Liver (tissue), 9 donors: ENCODE results near the gene SEC14L6. TPM values are rescaled to one million over a fixed set of nuclear protein-coding genes. Genes with fewer than 3 reads are reported as not detected.

Experiments used
- DNase-seq: peaks from one replicate; pipeline ENCODE4 v3.0.0-alpha.2; 2017; ENCODE audit warnings: low spot score
- H3K27ac ChIP-seq, 2 donors: one replicate each; pipeline ENCODE4 v1.7.0; 2013; ENCODE audit warnings: inconsistent platforms in 2 of 2, low read length in 2 of 2, control low read depth in 1 of 2, low read depth in 1 of 2, mild to moderate bottlenecking in 1 of 2
- H3K27me3 ChIP-seq, 4 donors: one replicate each; pipeline versions ENCODE4 v1.6.1 to v1.7.0; 2013; ENCODE audit warnings: low read length in 3 of 4, inconsistent platforms in 1 of 4, mild to moderate bottlenecking in 1 of 4, moderate library complexity in 1 of 4; ENCODE audit not compliant: control insufficient read depth in 4 of 4, insufficient read depth in 4 of 4
- H3K36me3 ChIP-seq, 4 donors: one replicate each; pipeline versions ENCODE4 v1.6.1 to v1.7.0; 2013; ENCODE audit warnings: low read length in 3 of 4, mild to moderate bottlenecking in 3 of 4, low read depth in 1 of 4, moderate library complexity in 1 of 4; ENCODE audit not compliant: control insufficient read depth in 4 of 4, insufficient read depth in 3 of 4
- H3K4me1 ChIP-seq, 4 donors: one replicate each; pipeline versions ENCODE4 v1.6.1 to v1.7.0; 2013; ENCODE audit warnings: low read length in 3 of 4, mild to moderate bottlenecking in 3 of 4, moderate library complexity in 1 of 4; ENCODE audit not compliant: control insufficient read depth in 4 of 4, insufficient read depth in 4 of 4
- H3K4me3 ChIP-seq, 3 donors: one replicate each; pipeline versions ENCODE4 v1.6.1 to v1.7.0; 2013; ENCODE audit warnings: low read length in 3 of 3, control low read depth in 1 of 3, low read depth in 1 of 3, mild to moderate bottlenecking in 1 of 3
- H3K9ac ChIP-seq, 2 donors: one replicate each; pipeline ENCODE4 v1.7.0; 2013; ENCODE audit warnings: low read length in 2 of 2, mild to moderate bottlenecking in 2 of 2, moderate library complexity in 2 of 2, control low read depth in 1 of 2, low read depth in 1 of 2
- H3K9me3 ChIP-seq, 4 donors: one replicate each; pipeline versions ENCODE4 v1.6.1 to v1.7.0; 2013; ENCODE audit warnings: low read length in 3 of 4; ENCODE audit not compliant: control insufficient read depth in 4 of 4
- EGR1 ChIP-seq, 2 donors: IDR thresholded peaks; 2 replicates each; pipeline ENCODE4 v1.6.1; 2016 to 2018; ENCODE audit warnings: antibody characterized with exemption in 2 of 2, low read depth in 2 of 2
- FOXA1 ChIP-seq: IDR thresholded peaks from 2 replicates; pipeline ENCODE4 v1.6.1; 2016; ENCODE audit warnings: antibody characterized with exemption
- FOXA2 ChIP-seq: IDR thresholded peaks from 2 replicates; pipeline ENCODE4 v1.6.1; 2016; ENCODE audit warnings: antibody characterized with exemption
- GABPA ChIP-seq, 2 donors: IDR thresholded peaks in 1 of 2; conservative IDR thresholded peaks in 1 of 2; 2 replicates each; pipeline ENCODE4 v1.6.1; 2016; ENCODE audit warnings: antibody characterized with exemption in 2 of 2, mild to moderate bottlenecking in 1 of 2, moderate library complexity in 1 of 2
- HNF4G ChIP-seq: IDR thresholded peaks from 2 replicates; pipeline ENCODE4 v1.6.1; 2016; ENCODE audit warnings: antibody characterized with exemption
- JUND ChIP-seq, 2 donors: IDR thresholded peaks; 2 replicates each; pipeline ENCODE4 v1.6.1; 2016; ENCODE audit warnings: antibody characterized with exemption in 2 of 2
- MAX ChIP-seq: IDR thresholded peaks from 2 replicates; pipeline ENCODE4 v1.6.1; 2016; ENCODE audit warnings: antibody characterized with exemption
- NR2F2 ChIP-seq: IDR thresholded peaks from 2 replicates; pipeline ENCODE4 v1.6.1; 2016; ENCODE audit warnings: antibody characterized with exemption
- RAD21 ChIP-seq, 2 donors: IDR thresholded peaks; 2 replicates each; pipeline ENCODE4 v1.6.1; 2016; ENCODE audit warnings: antibody characterized with exemption in 2 of 2, mild to moderate bottlenecking in 2 of 2
- REST ChIP-seq: IDR thresholded peaks from 2 replicates; pipeline ENCODE4 v1.6.1; 2016; ENCODE audit warnings: antibody characterized with exemption, mild to moderate bottlenecking
- RXRA ChIP-seq, 2 donors: IDR thresholded peaks; 2 replicates each; pipeline ENCODE4 v1.6.1; 2017 to 2018; ENCODE audit warnings: antibody characterized with exemption in 2 of 2, mild to moderate bottlenecking in 1 of 2
- SP1 ChIP-seq: IDR thresholded peaks from 2 replicates; pipeline ENCODE4 v1.6.1; 2018; ENCODE audit warnings: antibody characterized with exemption, mild to moderate bottlenecking
- TAF1 ChIP-seq: conservative IDR thresholded peaks from 2 replicates; pipeline ENCODE4 v1.6.1; 2016; ENCODE audit warnings: antibody characterized with exemption, mild to moderate bottlenecking
- YY1 ChIP-seq: IDR thresholded peaks from 2 replicates; pipeline ENCODE4 v1.6.1; 2016; ENCODE audit warnings: antibody characterized with exemption, mild to moderate bottlenecking
- ZBTB33 ChIP-seq: IDR thresholded peaks from 2 replicates; pipeline ENCODE4 v1.6.1; 2016; ENCODE audit warnings: antibody characterized with exemption
- WGBS: extraction: QIAGEN DNeasy Blood & Tissue Kit; methylation state at CpG from one replicate; pipeline ENCODE4 v1.1.7; 2013; 5-methylcytosine and 5-hydroxymethylcytosine counted together
- polyA plus RNA-seq, 2 donors: library from polyadenylated mRNA; stranded (reverse) in 1 of 2; unstranded in 1 of 2; fragments of 200-250 nt in 1 of 2; fragments of >200 nt in 1 of 2; fragmentation: Nextera tagmentation in 1 of 2; extraction: Ambion mirVana in 1 of 2; gene quantifications; one replicate each; pipeline versions ENCODE4 v1.2.1 to v1.2.3, GENCODE V29; 2013 to 2015
- total RNA-seq, 2 donors: library from RNA; depleted of rRNA; stranded (reverse); fragments of >200 nt; gene quantifications; one replicate each; pipeline ENCODE4 v1.2.3, GENCODE V29; 2014
- TF ChIP-seq, protein P1 (sequence below): IDR thresholded peaks from 2 replicates; pipeline ENCODE4 v1.6.1; 2016; ENCODE audit warnings: antibody characterized with exemption
- donor health status: healthy.
- donor health status: healthy.
- donor health status: healthy.
- donor health status: healthy.
- donor health status: healthy.

Gene SEC14L6
- total and polyA plus RNA-seq, 4 donors, result 0.18 to 0.70 (median 0.28) TPM

- H3K27ac ChIP-seq, result no peak overlapping the region
Observed at GRCh38 chr22:30582788-30583545, 36.4 kb upstream of the SEC14L6 start.

More at GRCh38 chr22:30582788-30583545, 36.4 kb upstream of the SEC14L6 start:
- no peak for TF ChIP-seq FOXA2
- TF ChIP-seq FOXA1, result no peak
- no peak for TF ChIP-seq JUND (IDR thresholded peaks at IDR 0.05)
- no peak for TF ChIP-seq TAF1
- no peak for TF ChIP-seq REST
- no peak for TF ChIP-seq SP1
- no peak for TF ChIP-seq ZBTB33
- no peak for TF ChIP-seq EGR1 (IDR thresholded peaks at IDR 0.05; ENCODE audit: low read depth in 2 of 2)
- no peak for TF ChIP-seq YY1
- TF ChIP-seq RXRA (IDR thresholded peaks at IDR 0.05), result no peak
- TF ChIP-seq, protein P1, sequence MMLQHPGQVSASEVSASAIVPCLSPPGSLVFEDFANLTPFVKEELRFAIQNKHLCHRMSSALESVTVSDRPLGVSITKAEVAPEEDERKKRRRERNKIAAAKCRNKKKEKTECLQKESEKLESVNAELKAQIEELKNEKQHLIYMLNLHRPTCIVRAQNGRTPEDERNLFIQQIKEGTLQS, result no peak
- no peak for TF ChIP-seq NR2F2
- no peak for TF ChIP-seq RAD21 (IDR thresholded peaks at IDR 0.05)
- TF ChIP-seq GABPA (IDR thresholded peaks at IDR 0.05 in 1 of 2, conservative IDR thresholded peaks at IDR 0.05 in 1 of 2), result no peak
- TF ChIP-seq HNF4G, result no peak
- TF ChIP-seq MAX, result no peak
- 82% methylated on average over 13 of the region's 13 CpGs for WGBS
- Histone ChIP-seq H3K36me3 (peaks cover 33 to 97% (median 63%) of the 10 kb centered on the region in 4 donors), H3K4me3 (no peak overlapping the region), H3K4me1 (no peaks in the 10 kb centered on the region), H3K27me3 (no peaks in the 10 kb centered on the region), H3K9ac (no peak overlapping the region), H3K9me3 (no peaks in the 10 kb centered on the region)
- no peak for DNase-seq
